Measurements from ENCODE around the gene ZFAND3.
"Not testable (repeated sequence)": the region's sequence is repeated elsewhere in the genome, so short reads cannot be mapped to it uniquely, and the experiment has no call there.

Gene ZFAND3

DNA sequence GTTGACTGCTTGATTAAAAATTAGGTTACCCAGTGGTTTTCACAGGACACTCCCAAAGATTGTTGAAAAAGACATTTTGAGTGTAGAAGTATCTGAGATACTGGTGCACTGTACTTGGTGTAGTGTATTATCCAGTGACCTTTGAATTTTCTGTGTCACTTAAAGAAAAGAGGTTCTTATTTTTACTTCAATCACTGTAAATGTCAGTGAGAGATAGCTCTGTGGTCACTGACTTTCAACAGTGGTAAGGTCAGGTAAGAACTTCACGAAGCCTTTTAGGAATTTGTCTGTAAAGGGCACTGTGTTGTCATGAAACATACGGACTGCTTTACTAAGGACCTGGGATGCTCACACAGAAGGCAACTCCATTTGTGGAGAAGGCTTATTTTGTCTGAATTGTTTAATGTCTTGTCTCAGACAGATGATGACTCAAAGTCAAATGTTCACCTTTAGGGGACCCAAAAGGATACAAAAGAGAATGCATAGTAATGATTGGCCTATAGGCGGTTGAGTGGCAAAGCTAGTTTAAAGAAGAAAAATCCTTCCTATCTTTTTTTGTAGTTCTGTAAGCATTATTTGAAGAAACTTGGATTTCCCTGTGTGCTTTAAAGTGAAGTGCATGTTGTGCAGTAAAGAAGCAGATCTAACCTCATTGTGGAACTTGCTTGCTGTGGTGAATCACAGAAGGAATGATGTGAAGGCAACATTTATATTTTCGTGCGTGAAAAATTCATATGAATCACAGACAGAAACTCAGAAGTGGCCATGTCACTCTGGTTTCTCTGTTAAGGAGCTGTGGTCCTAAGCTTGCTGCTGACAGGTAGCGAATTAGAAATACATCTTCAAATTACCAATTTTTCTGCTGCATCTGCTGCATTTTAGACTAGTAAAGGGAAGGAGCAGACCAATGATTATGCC lies 47.3 kb downstream of the ZFAND3 start:
- no peak for DNase-seq

DNA sequence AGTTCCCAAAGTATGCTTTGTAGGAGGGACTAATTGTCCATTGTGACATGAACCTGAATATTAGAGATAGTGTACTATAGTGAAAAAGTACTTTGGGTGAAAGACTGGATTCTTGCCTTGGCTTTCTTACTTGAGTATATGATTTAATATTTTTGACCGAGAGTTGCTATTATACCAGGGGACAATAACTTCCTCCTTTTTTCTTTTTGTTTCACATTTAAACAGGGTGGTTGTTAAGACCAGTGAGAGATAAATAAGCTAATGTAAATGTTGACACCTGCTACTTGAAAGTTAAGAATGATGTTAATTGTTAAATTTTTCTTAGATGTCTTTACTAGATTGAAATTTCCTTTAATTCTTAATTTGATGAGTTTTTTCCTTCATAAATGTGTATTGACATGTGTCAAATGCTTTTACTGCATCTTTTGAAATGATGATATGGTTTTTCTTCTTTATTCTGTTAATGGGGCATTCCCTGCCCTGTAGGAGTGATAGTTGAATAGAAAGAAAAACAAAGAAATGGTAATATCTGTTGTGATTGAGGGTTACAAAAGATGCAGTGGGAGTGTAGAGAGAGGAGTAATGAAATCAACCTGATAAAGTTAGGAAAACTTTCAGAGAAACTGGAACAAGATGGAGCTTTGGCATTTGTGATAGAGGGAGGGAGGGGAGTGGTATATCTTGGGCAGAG lies 48.4 kb downstream of the ZFAND3 start:
- no peak for DNase-seq

DNA sequence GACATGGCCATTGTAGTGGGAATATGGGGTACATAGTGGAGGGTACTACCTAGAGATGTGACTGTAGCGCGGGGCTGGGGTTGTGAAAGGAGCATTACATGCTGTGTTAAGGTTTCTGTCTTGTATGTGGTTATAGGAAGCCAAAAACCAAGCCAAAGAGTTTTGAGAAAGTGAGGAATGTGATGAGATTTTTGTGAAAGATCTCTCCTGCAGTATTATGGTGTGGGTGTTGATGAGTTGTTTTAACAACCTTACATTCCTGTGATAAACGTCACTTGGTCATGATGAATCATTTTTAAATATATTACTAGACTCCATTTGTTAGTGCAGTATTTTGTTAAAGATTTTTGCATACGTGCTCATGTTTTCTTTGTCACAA lies 48.9 kb downstream of the ZFAND3 start:
- no peak for DNase-seq

DNA sequence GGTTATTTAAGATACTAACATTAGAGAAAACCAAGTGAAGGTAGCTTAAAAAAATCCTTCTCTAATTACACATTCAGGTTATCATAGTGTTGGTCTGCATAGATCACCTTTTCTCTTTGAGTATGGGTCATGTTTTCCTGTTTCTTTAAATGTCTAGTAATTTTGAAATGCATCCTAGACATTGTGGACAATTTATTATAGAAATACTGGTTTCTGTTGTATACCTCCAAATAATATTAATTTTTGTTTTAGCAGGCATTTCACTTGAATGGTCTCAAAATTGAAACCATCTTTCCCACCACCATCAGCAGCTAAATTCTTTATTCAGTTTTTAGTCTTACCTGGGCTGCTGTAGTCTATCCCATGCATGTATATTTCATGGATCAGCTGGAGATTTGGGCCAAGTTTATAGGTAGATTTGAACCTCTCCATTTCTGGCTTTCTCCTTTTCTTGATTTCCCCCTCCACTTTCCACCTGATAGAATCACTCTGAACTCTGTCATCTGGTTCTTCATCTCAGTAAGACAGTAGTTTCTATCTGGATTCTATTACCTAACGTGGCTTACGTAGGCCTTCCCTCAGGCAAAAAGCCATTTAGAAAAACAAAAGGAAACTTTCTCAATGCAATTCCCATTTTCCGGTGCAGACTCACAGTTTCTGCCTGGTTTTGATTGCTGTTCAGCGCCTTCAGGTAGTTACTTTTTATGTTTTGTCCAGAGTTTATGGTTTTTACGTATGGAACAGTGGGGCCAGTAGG lies 52.3 kb downstream of the ZFAND3 start:
- no peak for DNase-seq

DNA sequence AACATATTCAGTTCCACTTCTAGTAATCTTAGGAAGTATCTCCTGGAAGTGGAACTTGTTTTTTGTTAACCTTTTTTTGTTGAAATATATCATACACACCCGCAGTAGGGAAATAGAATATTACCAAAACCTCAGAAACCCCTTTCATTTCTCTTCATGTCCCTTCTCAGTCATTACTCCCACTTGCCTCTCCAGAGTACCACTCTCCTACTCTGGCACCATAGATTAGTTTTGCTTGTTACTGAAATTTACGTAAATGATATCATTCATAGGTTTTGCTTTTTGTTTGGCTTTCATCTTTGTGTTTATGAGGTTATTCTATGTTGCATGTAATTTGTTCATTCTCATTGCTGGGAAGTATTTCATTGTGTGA lies 52.8 kb downstream of the ZFAND3 start:
- no peak for DNase-seq

DNA sequence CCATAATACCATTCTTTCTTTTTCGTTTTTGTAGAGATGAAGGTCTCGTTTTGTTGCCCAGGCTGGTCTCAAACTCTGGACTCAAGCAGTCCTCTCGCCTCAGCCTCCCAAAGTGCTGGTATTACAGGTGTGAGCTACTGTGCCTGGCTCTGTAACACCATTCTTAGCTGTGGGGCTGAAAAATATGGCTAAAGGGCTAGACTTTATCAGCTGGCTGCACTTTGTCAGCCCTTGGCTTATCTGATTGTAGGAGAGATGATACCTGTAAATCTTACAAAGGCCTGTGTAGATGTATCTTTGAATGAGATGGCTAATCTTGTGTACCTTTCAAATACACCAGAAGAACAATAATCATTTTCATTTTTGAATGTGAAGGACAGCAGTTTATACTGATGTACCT lies 55.2 kb downstream of the ZFAND3 start:
- no peak for DNase-seq

DNA sequence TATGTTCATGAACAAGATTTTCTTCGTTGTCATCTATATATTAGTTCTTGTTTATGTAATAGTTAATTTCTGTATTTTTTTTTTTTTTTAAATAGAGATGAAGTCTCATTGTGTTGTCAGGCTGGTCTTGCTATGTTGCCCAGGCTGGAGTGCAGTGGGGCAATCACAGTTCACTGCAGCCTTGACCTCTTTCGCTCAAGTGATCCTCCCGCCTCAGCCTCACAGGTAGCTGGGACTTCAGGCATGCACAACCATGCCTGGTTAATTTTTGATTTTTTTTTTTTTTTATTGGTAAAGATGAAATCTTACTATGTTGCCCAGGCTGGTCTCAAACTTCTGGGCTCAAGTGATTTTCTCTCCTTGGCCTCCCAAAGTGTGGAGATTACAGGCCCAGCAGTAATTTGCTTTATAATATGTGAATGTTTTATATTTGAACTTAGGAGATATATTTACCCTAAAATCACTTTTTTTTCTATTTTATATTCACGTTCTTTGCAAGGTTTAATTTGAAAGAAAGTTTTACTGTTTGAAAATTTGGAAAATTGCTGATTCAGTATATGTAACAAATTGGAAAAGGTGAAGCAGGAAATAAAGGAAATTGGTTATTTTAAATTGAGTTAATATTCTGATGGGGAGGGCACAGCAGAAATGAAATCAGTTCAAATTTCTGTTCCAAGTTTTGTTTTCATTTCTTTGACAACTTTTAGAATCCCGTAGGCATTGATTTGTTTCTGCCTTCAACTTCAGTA lies 56.2 kb downstream of the ZFAND3 start:
- DNase-seq = no peak

DNA sequence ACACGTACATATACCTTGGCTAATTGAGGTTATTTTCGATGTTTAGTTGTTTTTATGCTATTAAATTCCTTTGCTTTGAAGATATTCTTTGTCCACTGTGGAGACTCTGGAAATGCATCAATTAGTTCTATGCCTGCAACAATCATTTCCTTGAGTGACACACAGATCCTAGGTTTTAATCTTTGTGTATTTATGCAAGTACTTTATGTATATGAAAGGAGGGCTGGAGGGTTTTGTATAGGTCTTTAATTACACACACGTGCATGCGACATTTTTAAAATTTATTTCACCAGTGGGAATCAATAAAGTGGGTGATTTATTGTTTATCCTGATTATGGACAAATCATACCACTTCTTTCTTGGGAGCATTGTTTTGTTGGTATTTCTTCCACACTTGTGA lies 57.3 kb downstream of the ZFAND3 start:
- DNase-seq = no peak

DNA sequence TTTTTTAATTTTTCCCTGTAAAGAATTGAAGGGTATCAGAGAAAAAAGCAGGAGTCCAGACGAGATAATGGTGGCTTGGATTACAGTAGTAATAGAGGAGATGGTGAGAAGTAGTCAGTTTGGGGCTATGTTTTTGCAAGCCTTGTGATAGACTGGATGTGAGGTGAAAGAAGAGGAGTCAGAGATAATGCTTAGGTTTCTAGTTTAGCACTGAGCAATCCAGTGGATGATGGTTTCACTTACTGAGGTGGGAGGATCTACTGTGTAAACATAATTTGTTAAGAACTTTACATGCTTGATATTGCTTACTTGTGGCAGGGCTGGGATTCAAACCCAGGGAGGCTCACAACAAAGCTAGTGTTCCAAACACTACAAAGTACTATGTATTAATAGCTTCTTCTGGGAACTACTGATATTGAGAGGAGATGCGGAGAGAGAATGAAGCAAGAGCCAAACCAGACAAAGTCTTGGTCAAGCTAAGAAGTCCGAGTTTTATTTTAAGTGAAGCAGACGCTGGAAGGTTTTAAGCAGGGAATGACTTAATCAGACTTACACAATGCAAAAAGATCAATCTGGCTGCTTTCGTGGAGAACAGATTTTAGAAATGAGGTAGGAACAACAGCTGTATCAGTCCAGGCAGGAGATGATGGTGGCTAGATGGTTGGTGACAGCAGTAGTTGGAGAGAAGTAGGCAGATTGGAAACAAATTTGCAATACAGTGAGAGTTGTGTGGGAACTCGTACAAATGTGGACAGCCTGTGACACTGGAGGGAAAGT lies 58.0 kb downstream of the ZFAND3 start:
- no peak for DNase-seq

DNA sequence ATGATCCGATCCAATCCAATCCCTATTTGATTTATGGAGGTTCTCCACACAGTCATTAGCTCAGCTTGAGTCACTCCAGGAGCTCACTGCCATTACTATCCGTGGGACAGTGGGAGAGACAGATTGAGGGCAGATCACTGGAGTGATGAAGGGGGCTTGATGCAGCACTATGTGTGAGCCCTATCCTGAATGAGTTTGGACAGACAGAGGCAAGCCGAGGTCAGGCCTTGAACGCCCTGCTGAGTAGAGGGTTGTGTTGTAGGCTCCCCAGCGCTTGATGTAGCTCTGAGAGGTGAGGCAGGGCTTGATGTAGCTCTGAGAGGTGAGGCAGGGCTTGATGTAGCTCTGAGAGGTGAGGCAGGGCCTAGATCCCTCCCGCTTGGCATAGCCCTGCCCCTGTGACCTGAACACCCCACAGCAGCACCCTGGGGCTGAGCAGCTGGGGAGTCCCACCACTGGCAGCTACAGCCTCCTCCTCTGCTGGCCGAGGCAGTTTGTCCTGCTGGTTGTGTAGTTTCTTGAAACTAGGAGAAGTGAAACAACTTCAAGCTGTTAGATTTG lies 58.7 kb downstream of the ZFAND3 start:
- no peak for DNase-seq

DNA sequence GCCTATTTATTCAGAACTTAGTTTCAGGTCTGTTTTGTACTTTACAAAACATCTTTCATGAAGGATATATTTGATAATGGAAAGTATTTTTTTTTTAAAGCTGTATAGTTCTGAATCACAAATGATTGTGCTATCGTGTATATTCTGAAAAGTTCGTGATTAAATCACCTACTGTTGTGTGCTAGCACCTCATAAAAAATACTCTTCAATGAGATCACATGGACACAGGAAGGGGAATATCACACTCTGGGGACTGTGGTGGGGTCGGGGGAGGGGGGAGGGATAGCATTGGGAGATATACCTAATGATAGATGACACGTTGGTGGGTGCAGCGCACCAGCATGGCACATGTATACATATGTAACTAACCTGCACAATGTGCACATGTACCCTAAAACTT lies 61.1 kb downstream of the ZFAND3 start:
- not testable (repeated sequence) for DNase-seq

DNA sequence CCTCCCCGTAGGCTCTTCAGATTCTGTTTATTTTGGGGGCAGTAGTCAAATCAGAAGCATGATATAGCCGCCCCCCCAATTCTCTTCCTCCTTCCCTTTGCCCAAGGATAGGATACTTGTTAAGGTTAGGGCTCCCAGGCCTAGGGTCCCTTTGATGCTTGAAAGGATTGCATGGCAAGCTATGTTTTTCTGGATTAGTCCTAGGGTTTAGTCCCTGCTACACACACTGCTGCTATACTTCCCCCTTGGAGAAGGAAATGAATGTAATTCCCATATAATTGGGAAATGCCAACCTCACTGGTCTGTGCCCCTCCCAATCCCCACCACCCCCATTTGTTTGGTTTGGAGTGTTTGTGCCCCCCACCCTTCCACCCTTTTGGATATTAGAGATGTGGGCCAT lies 62.8 kb downstream of the ZFAND3 start:
- DNase-seq = no peak

DNA sequence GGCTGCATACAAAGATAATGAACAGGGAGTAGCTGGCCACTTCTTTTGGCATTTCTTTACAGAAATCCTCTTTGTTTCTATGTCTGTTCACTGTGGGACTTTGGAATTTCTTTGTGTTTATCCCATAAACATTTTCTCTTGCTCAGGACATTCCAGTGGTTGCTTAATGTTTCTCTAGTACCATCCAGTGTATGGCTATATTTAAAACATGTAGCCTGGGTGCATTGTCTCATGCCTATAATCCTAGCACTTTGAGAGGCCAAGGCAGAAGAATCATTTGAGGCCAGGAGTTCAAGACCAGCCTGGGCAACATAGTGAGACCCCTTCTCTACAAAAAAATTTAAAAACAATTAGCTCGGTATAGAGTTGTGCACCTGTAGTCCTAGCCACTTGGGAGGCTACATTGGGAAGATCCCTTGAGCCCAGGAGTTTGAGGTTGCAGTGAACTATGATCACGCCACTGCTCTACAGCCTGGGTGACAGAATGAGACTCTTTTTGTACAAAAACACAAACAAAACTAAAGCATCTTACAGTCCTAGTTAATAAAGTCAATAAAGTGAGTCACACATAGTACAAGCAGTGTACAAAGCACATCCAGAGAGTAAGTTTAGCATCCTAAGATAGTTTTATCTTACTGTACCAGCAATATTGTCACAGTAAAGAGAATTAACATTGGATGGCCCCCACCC lies 63.3 kb downstream of the ZFAND3 start:
- no peak for DNase-seq

DNA sequence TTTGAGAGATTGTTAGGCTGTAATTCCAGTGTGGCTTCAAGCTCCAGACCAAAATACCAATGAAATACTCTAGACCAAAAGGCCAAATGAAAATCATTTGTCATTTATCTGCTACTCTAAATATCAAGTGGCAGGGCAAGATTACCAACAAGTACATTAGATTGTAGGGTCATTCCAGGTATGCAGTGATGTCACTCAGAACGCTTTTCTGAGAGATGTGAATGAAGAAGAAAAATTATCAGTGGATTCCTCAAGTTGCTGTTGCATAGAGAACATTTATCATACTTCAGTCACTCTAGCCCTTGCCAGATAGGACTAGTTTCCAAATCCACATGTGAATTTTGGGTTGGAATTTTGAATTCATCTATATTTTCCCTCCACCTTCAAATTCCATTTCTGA lies 65.0 kb downstream of the ZFAND3 start:
- no peak for DNase-seq

DNA sequence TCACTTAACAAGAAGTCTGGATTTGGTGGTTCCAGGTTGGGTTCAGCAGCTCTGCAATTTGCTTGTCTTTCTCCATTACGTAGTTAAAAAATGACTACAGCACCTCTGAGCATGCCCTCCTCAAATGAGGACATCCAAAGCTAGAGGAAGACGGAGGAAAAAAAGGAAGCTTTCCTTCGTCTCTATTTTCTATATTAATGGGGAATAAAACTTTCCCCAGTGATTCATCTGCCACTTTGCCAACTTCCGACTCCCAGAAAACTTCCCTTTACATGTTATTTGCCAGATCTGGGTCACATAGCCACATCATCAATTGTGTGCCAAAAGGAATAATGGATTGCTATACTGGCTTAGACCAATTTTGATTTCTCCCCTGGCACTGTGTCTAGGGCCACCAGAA lies 69.5 kb downstream of the ZFAND3 start:
- no peak for DNase-seq

DNA sequence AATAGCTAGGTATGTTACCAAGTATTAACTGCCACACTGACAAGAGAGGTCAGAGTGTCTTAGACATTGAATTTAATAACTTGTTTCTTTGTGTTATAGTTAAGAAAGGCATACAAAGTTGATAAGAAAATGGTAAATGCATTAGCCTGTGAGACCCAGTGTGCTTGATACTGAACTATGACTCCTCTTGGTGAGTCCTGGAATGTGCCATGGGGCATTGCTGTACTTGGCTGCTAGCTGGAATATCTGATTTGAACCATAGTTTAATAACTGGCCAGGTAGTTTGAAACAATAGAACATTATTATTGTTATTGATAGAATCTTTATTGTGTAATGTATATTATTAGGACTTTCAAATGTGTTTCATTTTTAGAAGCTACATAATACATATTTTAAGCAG lies 70.0 kb downstream of the ZFAND3 start:
- no peak for DNase-seq

DNA sequence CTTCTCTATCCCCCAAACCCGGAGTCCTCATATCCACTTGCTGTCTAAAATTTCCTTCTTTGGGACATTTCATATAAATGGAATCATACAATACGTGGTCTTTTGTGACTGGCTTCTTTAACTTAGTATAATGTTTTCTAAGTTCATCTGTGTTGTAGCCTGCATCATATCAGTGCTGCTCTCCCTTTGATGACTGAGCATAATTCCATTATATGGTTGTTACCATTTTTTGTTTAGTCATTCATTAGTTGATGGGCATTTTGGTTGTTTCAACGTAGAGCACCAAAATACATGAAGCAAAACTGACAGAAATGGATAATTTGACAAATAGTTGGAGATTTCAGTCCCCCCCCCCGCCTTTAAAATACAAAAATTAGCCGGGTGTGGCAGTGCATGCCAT lies 71.5 kb downstream of the ZFAND3 start:
- no peak for DNase-seq

DNA sequence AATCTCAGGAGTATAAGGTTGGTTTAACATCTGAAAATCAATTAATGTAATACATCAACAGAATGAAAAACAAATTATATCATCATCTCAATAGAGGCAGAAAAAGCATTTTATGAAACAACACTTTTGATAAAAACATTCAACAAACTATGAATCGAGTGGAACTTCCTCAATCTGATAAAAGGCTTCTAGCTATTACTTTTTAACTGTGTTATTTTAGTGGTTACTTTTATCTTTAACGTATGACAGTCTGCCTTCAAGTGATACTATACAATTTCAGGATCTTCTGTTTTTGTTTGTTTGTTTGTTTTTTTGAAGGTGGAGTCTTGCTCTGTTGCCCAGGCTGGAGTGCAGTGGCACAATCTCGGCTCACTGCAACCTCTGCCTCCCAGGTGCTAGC lies 73.7 kb downstream of the ZFAND3 start:
- no peak for DNase-seq

DNA sequence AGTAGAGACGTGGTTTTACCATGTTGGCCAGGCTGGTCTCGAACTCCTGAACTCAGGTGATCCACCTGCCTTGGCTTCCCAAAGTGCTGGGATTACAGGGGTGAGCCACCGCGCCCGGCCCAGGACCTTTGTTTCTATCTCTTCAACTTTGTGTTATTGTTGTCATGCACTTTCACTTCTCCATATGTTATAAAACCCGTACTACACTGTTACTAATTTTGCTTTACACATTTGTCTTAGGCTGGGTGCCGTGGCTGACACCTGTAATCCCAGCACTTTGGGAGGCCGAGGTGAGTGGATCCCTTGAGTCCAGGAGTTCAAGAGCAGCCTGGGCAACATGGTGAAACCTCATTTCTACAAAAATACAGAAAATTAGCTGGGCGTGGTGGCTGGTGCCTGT lies 74.2 kb downstream of the ZFAND3 start:
- DNase-seq = not testable (repeated sequence)

DNA sequence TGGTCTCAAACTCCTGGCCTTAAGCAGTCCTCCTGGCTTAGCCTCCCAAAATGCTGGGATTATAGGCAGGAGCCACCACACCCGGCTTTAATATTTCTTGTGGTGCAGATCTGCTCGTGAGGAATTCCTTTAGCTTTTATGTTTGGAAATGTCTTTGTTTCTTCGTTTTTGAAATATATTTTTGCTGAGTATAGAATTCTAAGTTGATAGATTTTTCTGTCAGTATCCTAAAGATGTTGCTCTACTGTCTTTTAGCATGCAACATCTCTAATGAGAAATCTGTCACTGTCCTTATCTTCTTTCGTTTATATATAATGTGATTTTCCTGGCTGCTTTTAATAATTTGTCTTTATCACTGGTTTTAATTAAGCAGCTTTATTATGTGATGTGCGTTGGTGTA lies 75.1 kb downstream of the ZFAND3 start:
- no peak for DNase-seq

DNA sequence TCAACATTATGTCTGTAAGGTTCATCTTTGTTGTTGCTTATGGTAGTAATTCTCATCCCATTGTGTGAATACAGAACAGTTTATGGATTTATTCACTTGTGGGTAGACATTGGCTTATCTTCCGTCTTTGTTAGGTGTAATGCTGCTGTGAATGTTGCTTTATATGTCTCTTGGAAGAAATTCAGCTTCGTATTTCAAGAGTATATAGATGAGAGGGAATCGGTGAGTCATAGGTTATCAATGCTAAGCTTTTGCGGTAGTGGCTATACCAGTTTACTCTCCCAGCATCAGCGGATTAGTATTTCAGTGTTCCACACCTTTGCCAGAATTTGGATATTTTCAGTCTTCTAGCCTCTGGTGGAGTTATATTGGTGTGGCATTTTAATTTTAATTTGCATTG lies 77.8 kb downstream of the ZFAND3 start:
- DNase-seq = no peak
